Measurements from ENCODE around the gene CCNG1.

GRCh38 chr5:163401271-163401670, 36.1 kb upstream of the CCNG1 start:
- no peak for TF ChIP-seq EZH2phosphoT487 (IDR thresholded peaks at IDR 0.05; ENCODE audit: borderline replicate concordance, low read length)
- TF ChIP-seq EZH2 (IDR thresholded peaks at IDR 0.05; ENCODE audit: low read length, unreplicated experiment) = no peak
- no peak for TF ChIP-seq CTCF (conservative IDR thresholded peaks at IDR 0.05; ENCODE audit: low read depth, low read length)
